KMS-11 (cell line): ENCODE measurements around the gene TROAP.
"Not testable (repeated sequence)": the region's sequence is repeated elsewhere in the genome, so short reads cannot be mapped to it uniquely, and the experiment has no call there.

Source experiments
- H2AFZ ChIP-seq: fragments of 200-600 bp; sonication (generic); 2 replicates; pipeline ENCODE4 v1.6.1; 2016; ENCODE audit warnings: antibody characterized with exemption, mixed run types, low read depth
- H3K27ac ChIP-seq: fragments of 200-600 bp; sonication (generic); 2 replicates; pipeline ENCODE4 v1.6.1; 2016; ENCODE audit warnings: mild to moderate bottlenecking, mixed run types
- H3K27me3 ChIP-seq: fragments of 200-600 bp; sonication (generic); 2 replicates; pipeline ENCODE4 v1.6.1; 2017; ENCODE audit warnings: mild to moderate bottlenecking, low read depth, mixed run types, moderate library complexity; ENCODE audit not compliant: insufficient read depth
- H3K36me3 ChIP-seq: fragments of 200-600 bp; sonication (generic); 2 replicates; pipeline ENCODE4 v1.6.1; 2017; ENCODE audit warnings: mild to moderate bottlenecking, mixed run types; ENCODE audit not compliant: insufficient read depth
- H3K4me1 ChIP-seq: fragments of 200-600 bp; sonication (generic); 2 replicates; pipeline ENCODE4 v1.6.1; 2016; ENCODE audit warnings: mild to moderate bottlenecking, low read depth, mixed run types; ENCODE audit not compliant: poor library complexity, severe bottlenecking
- H3K4me2 ChIP-seq: fragments of 200-600 bp; sonication (generic); 2 replicates; pipeline ENCODE4 v1.7.0; 2016; ENCODE audit warnings: mild to moderate bottlenecking, mixed run types
- H3K4me3 ChIP-seq: fragments of 200-600 bp; sonication (generic); IDR thresholded peaks from 2 replicates; pipeline ENCODE4 v1.6.1; 2017; ENCODE audit warnings: low read depth, low read length, mixed read lengths; ENCODE audit not compliant: insufficient read depth
- H3K79me2 ChIP-seq: fragments of 200-600 bp; sonication (generic); 2 replicates; pipeline ENCODE4 v1.6.1; 2016; ENCODE audit warnings: low read depth, mixed run types; ENCODE audit not compliant: insufficient read depth
- H3K9ac ChIP-seq: fragments of 200-600 bp; sonication (generic); 2 replicates; pipeline ENCODE4 v1.6.1; 2016; ENCODE audit warnings: mild to moderate bottlenecking, mixed run types
- H4K20me1 ChIP-seq: fragments of 200-600 bp; sonication (generic); 2 replicates; pipeline ENCODE4 v1.6.1; 2016; ENCODE audit warnings: mild to moderate bottlenecking, mixed run types; ENCODE audit not compliant: insufficient read depth
- TF ChIP-seq, protein P1 (sequence below): fragments of 200-600 bp; sonication (generic); conservative IDR thresholded peaks from 2 replicates; pipeline ENCODE4 v1.6.1; 2017; ENCODE audit warnings: low read depth, mild to moderate bottlenecking, antibody characterized with exemption, low read length, moderate library complexity, mixed read lengths

The TROAP gene

DNA sequence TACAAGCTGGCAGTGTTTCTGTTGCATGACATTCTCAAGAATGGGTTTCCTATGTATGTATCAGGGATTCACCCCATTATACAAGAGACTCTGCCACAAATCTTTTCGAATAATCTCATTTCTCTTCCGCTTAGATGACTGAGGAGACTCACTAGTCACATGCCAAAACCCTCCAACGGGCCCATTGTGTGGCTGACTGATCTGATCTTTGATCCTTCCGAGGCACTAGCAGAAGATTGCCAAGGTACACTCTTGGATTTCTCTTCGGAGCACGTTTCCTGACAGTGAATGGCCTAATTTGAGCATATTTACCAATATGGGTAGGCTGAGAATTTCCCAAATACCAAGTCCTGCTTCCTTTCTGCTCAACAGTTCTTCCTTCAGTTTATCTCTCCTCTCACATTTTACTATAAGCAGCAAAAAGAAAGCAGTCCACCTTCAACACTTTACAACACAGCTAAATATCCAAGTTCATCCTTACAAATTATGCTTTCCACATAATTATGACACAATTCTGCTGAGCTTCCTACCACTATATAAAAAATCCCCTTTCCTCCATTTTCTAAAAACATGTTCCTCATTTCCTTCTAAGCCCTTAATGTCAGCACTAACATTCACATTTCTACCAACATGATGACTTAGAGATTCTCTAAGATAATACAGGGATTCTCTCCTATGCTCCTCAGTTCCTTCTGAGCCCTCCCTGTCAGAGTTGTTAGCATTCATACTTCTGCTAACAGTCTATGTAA is 17.1 kb upstream of the TROAP start:
- Histone ChIP-seq H3K79me2 (no peaks in the 10 kb centered on the region), H3K27ac (no peak overlapping the region), H2AFZ (no peak overlapping the region), H3K27me3 (no peaks in the 10 kb centered on the region), H4K20me1 (no peaks in the 10 kb centered on the region), H3K4me3 (no peak overlapping the region), H3K9ac (no peak overlapping the region), H3K4me1 (peaks cover 16% of the 10 kb centered on the region), H3K4me2 (no peak overlapping the region), H3K36me3 (no peaks in the 10 kb centered on the region)
- TF ChIP-seq, protein P1, sequence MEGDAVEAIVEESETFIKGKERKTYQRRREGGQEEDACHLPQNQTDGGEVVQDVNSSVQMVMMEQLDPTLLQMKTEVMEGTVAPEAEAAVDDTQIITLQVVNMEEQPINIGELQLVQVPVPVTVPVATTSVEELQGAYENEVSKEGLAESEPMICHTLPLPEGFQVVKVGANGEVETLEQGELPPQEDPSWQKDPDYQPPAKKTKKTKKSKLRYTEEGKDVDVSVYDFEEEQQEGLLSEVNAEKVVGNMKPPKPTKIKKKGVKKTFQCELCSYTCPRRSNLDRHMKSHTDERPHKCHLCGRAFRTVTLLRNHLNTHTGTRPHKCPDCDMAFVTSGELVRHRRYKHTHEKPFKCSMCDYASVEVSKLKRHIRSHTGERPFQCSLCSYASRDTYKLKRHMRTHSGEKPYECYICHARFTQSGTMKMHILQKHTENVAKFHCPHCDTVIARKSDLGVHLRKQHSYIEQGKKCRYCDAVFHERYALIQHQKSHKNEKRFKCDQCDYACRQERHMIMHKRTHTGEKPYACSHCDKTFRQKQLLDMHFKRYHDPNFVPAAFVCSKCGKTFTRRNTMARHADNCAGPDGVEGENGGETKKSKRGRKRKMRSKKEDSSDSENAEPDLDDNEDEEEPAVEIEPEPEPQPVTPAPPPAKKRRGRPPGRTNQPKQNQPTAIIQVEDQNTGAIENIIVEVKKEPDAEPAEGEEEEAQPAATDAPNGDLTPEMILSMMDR, result no peak

DNA sequence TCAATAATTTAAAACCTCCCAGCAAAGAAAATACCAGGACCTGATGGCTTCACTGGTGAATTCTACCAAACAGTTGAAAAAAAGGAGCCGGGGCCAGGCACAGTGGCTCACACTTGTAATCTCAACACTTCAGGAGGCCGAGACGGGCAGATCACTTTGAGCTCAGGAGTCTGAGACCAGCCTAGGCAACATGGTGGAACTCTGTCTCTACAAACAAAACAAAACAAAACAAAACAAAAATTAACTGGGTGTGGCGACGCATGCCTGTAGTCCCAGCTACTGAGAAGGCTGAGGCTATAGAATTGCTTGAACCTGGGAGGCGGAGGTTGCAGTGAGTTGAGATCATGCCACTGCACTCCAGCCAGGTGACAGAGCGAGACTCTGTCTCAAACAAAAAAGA is 13.7 kb upstream of the TROAP start:
- Histone ChIP-seq H2AFZ (no peak overlapping the region), H3K9ac (no peak overlapping the region)

DNA sequence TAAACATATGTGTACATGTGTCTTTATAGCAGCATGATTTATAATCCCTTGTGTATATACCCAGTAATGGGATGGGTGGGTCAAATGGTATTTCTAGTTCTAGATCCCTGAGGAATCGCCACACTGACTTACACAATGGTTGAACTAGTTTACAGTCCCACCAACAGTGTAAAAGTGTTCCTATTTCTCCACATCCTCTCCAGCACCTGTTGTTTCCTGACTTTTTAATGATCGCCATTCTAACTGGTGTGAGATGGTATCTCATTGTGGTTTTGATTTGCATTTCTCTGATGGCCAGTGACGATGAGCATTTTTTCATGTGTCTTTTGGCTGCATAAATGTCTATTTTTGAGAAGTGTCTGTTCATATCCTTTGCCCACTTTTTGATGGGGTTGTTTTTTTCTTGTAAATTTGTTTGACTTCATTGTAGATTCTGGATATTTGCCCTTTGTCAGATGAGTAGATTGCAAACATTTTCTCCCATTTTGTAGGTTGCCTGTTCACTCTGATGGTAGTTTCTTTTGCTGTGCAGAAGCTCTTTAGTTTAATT is 12.5 kb upstream of the TROAP start:
- not testable (repeated sequence) for H3K4me2 ChIP-seq, H2AFZ ChIP-seq, H3K9ac ChIP-seq, H3K27me3 ChIP-seq, H3K79me2 ChIP-seq, H4K20me1 ChIP-seq, H3K4me3 ChIP-seq, H3K27ac ChIP-seq, H3K36me3 ChIP-seq
- H3K4me1 ChIP-seq, result peaks cover 16% of the 10 kb centered on the region

More for the DNA sequence above, 13.7 kb upstream of the TROAP start:
- Histone ChIP-seq H3K4me2 (no peak overlapping the region), H3K4me3 (no peak overlapping the region), H3K27me3 (no peaks in the 10 kb centered on the region), H3K36me3 (no peaks in the 10 kb centered on the region), H3K79me2 (no peaks in the 10 kb centered on the region), H4K20me1 (no peaks in the 10 kb centered on the region), H3K4me1 (peaks cover 16% of the 10 kb centered on the region), H3K27ac (no peak overlapping the region)
- TF ChIP-seq, protein P1, result no peak

DNA sequence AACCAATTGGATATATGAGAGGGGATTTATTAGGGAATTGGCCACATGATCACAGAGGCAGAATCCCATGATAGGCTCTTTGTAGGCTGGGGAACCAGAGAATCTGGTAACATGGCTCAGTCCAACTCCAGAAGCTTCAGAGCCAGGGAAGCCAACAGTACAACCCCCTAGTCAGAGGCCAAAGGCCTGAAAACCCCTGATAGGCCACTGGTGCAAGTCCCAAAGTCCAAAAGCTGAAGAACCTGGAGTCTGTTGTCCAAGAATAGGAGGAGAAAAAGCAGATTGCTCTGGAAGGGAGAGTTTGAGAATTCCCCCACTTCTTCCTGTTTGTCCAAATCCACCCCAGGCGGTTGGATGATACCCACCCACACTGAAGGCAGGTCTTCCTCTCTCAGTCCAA is 8.2 kb upstream of the TROAP start:
- peaks cover 8% of the 10 kb centered on the region for H3K4me1 ChIP-seq
- H3K27ac ChIP-seq, result no peak overlapping the region
- H3K4me2 ChIP-seq, result no peak overlapping the region
- H3K79me2 ChIP-seq, result no peaks in the 10 kb centered on the region
- TF ChIP-seq, protein P1, result no peak
- H3K9ac ChIP-seq, result no peak overlapping the region
- H3K36me3 ChIP-seq, result no peaks in the 10 kb centered on the region
- no peaks in the 10 kb centered on the region for H4K20me1 ChIP-seq
- no peak overlapping the region for H2AFZ ChIP-seq
- no peaks in the 10 kb centered on the region for H3K27me3 ChIP-seq
- no peak overlapping the region for H3K4me3 ChIP-seq

DNA sequence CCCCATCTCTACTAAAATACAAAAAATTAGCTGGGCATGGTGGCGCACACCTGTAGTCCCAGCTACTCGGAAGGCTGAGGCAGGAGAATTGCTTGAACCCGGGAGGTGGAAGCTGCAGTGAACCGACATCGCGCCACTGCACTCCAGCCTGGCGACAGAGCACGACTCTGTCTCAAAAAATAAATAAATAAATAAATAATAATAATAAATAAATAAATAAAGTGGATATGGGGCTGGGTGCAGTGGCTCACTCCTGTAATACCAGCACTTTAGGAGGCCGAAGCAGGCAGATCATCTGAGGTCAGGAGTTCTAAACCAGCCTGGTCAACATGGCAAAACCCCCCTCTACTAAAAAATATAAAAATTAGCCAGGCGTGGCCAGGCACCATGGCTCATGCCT is 5.9 kb upstream of the TROAP start:
- H3K27me3 ChIP-seq, H3K79me2 ChIP-seq, H3K9ac ChIP-seq, H3K36me3 ChIP-seq, H3K27ac ChIP-seq, H3K4me2 ChIP-seq, H2AFZ ChIP-seq, H3K4me3 ChIP-seq, H4K20me1 ChIP-seq: not testable (repeated sequence)
- H3K4me1 ChIP-seq, result peaks cover 14% of the 10 kb centered on the region

DNA sequence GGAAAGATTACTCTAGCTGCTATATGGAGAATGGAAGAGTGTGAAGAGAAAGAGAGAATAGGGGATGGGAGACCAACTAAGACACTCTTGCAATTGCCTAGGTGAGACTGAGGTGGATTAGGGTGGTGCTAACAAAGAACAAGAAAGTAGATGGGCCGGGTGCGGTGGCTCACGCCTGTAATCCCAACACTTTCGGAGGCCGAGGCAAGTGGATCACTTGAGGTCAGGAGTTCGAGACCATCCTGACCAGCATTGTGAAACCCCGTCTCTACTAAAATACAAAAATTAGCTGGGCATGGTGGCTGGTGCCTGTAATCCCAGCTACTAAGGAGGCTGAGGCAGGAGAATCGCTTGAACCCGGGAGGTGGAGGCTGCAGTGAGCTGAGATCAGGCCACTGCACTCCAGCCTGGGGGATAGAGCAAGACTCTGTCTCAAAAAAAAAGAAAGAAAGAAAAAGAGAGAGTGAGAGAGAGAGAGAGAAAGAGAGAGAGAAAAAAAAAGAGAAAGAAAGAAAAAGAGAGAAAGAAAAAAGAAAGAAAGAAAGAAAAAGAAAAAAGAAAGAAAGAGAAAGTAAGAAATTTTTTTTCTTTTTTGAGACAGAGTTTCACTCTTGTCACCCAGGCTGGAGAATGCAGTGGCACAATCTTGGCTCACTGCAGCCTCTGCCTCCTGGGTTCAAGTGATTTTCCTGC is 2.5 kb upstream of the TROAP start:
- not testable (repeated sequence) for H3K27me3 ChIP-seq, H3K36me3 ChIP-seq, H3K4me3 ChIP-seq, H2AFZ ChIP-seq, H3K4me2 ChIP-seq, H4K20me1 ChIP-seq, H3K27ac ChIP-seq, H3K9ac ChIP-seq
- H3K4me1 ChIP-seq, result peaks cover 28% of the 10 kb centered on the region
- H3K79me2 ChIP-seq, result peaks cover 12% of the 10 kb centered on the region; the same call in 1 of the 2 replicates
